ENCODE results near the gene FGD4.

Gene FGD4

GRCh38 chr12:32688786-32689185 is 289.4 kb downstream of the FGD4 start:
- DNase-seq = no peak

GRCh38 chr12:32690927-32691326 is 291.6 kb downstream of the FGD4 start:
- DNase-seq = no peak

DNA sequence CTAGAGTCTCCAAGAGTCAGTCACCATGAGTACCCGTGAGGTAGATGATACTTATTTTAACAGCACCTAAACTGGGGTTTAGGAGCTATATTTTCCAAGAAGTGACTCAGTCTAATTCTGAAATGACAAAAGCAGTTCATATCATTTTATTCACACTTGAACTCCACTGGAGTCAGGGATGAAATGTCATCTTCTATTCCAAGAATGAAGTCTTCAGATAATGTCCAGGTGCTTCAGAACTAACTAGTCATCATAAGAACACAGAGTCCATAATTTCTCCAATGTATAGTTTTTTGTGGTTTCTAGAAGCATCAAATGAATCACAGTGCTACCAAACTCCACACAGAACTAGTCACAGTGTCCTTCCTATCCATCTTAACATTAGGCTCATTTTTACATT is 293.0 kb downstream of the FGD4 start:
- no peak for DNase-seq

GRCh38 chr12:32693036-32693435 is 293.7 kb downstream of the FGD4 start:
- no peak for DNase-seq

Measured in NCI-H1417 (cell line).